Ovary (tissue), 9 donors: ENCODE measurements around the gene ZNF365. TPM values are rescaled to one million over a fixed set of nuclear protein-coding genes. Genes with fewer than 3 reads are reported as not detected.
A peak's percentile ranks its signal among the peaks of the same experiment; 100 is the strongest.

Experiments used
- DNase-seq, 5 donors: peaks; one replicate each; pipeline ENCODE4 v3.0.0-alpha.2; 2019 to 2020
- H3K27ac ChIP-seq, 2 donors: fragments of 200-600 bp; one replicate each; pipeline versions ENCODE4 v1.5.1 to v1.8.0; 2019 to 2022
- H3K27me3 ChIP-seq: fragments of 200-600 bp; one replicate; pipeline ENCODE4 v1.8.0; 2022
- H3K36me3 ChIP-seq: fragments of 200-600 bp; sonication (generic); one replicate; pipeline ENCODE4 v1.5.1; 2019
- H3K4me1 ChIP-seq: one replicate; pipeline ENCODE4 v1.8.1; 2013; ENCODE audit warnings: mild to moderate bottlenecking, moderate library complexity; ENCODE audit not compliant: insufficient read depth
- H3K4me3 ChIP-seq: fragments of 200-600 bp; sonication (generic); one replicate; pipeline ENCODE4 v1.5.1; 2017
- H3K9me3 ChIP-seq, 2 donors: fragments of 200-600 bp in 1 of 2; sonication (generic) in 1 of 2; one replicate each; pipeline versions ENCODE4 v1.5.1 to v1.8.1; 2013 to 2019; ENCODE audit warnings: mild to moderate bottlenecking in 1 of 2, moderate library complexity in 1 of 2
- EP300 ChIP-seq: sonication (generic); formaldehyde crosslinking; IDR thresholded peaks from one replicate; pipeline ENCODE4 v1.6.1; 2017; ENCODE audit warnings: antibody characterized with exemption
- POLR2A ChIP-seq: fragments of 450-650 bp; IDR thresholded peaks from one replicate; pipeline ENCODE4 v1.6.1; 2017; ENCODE audit warnings: antibody characterized with exemption, mild to moderate bottlenecking, moderate library complexity
- WGBS, 3 donors: extraction: QIAGEN DNeasy Blood & Tissue Kit in 1 of 3; methylation state at CpG; one replicate each; pipeline versions ENCODE4 v1.1.5 to v1.1.7; 2013 to 2017; 5-methylcytosine and 5-hydroxymethylcytosine counted together
- intact Hi-C, 4 donors: fragments of 100-400 bp; cut with DNase I; formaldehyde crosslinking; loops; one replicate each; pipeline versions ENCODE4 v1.11.0 to v1.15.1; 2022 to 2023
- polyA plus RNA-seq, 2 donors: library from polyadenylated mRNA; stranded (reverse); fragments of 200-250 nt in 1 of 2; fragments of 350-450 nt in 1 of 2; fragmentation: Illumina TruSeq in 1 of 2; extraction: RNeasy Lipid Tissue Mini Kit (QIAGEN cat#74804) in 1 of 2; gene quantifications; one replicate each; pipeline ENCODE4 v1.2.3, GENCODE V29; 2013 to 2014
- total RNA-seq, 7 donors: library from RNA; depleted of rRNA in 2 of 7; stranded (reverse); fragments of >200 nt in 2 of 7; fragmentation: NEBNext Ultra II Directional in 3 of 7; extraction: Animal tissue kit (Norgen Biotek cat#: 25700) in 3 of 7; gene quantifications; one replicate each; pipeline versions ENCODE4 v1.1.0 to v1.2.4, GENCODE V29; 2016 to 2023
- TF ChIP-seq, protein P1 (sequence below), 3 donors: fragments of 450-650 bp in 2 of 3; fragments of 200-600 bp in 1 of 3; IDR thresholded peaks; one replicate each; pipeline versions ENCODE4 v1.5.1 to v1.8.0; 2016 to 2022; ENCODE audit warnings: antibody characterized with exemption in 3 of 3, mild to moderate bottlenecking in 1 of 3
- donor health status: DM: no; HTN: no; CAD: no; lungs with moderate emphysema.
- donor health status: DM: no; HTN: no; CAD: no.
- donor health status: Bipolar disorder and iron deficiency.
- donor health status: DM: yes; HTN: yes; CAD: no.
- donor health status: DM: no; HTN: no; CAD: no.
- donor health status: DM: yes; HTN: yes; CAD: no.

Gene ZNF365
- total and polyA plus RNA-seq, 9 donors: 0.16 to 1.6 (median 0.45) TPM

DNA sequence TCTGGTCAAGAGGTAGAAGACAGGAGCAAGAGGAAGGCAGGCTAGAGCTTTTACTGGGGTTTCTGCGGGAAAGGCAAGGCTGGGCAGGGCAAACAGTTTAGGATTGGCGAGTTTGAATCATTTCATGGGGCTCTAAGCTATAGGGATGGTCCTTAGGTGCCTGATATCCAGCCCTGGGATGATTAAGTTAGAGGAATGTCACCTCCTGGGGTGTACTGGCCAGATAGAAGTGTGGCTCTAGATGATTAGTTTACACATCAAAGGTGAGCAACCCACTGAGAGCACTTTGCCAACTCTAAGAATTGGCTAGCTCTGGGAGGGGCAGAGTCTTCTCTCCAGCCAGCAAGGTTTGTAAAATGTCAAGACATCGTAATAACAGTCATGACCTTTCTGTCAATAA, 52.4 kb downstream of the ZNF365 start:
- TF ChIP-seq, protein P1, sequence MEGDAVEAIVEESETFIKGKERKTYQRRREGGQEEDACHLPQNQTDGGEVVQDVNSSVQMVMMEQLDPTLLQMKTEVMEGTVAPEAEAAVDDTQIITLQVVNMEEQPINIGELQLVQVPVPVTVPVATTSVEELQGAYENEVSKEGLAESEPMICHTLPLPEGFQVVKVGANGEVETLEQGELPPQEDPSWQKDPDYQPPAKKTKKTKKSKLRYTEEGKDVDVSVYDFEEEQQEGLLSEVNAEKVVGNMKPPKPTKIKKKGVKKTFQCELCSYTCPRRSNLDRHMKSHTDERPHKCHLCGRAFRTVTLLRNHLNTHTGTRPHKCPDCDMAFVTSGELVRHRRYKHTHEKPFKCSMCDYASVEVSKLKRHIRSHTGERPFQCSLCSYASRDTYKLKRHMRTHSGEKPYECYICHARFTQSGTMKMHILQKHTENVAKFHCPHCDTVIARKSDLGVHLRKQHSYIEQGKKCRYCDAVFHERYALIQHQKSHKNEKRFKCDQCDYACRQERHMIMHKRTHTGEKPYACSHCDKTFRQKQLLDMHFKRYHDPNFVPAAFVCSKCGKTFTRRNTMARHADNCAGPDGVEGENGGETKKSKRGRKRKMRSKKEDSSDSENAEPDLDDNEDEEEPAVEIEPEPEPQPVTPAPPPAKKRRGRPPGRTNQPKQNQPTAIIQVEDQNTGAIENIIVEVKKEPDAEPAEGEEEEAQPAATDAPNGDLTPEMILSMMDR (IDR thresholded peaks at IDR 0.05): no peak
- no peak for TF ChIP-seq EP300
- no peak for TF ChIP-seq POLR2A
- intact Hi-C loops: no loop called here
- Histone ChIP-seq H3K27me3 (no peaks in the 10 kb centered on the region), H3K27ac (no peak overlapping the region), H3K4me3 (no peak overlapping the region), H3K4me1 (no peaks in the 10 kb centered on the region), H3K36me3 (no peaks in the 10 kb centered on the region), H3K9me3 (no peaks in the 10 kb centered on the region)
- WGBS, 3 donors: 68 to 77% (median 71%) methylated on average over 3 of the region's 3 CpGs
- no peak for DNase-seq

DNA sequence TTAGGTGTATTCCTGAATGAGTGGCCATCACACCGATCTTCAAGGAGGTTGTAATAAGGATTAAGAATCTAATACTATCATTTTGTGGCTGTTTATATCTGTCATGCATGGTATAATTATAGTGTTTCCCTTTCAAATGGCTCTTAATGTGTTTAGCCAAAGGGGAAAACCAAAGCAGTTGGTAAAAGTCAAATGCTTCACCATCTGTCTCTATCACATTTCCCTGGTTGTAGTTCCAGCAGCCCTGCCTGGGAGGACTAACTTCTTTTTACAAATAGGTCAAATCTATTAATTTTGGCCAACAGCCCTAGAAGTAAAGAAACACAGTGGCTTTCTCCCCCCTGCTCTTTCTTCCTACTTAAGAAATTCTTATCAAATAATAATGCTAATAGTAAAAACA, 56.7 kb downstream of the ZNF365 start:
- DNase-seq: no peak
- Histone ChIP-seq H3K27ac (no peak overlapping the region), H3K27me3 (no peaks in the 10 kb centered on the region), H3K36me3 (no peaks in the 10 kb centered on the region), H3K4me1 (no peaks in the 10 kb centered on the region), H3K9me3 (no peaks in the 10 kb centered on the region), H3K4me3 (no peak overlapping the region)
- intact Hi-C loops: no loop called here
- TF ChIP-seq, protein P1 (IDR thresholded peaks at IDR 0.05): no peak
- TF ChIP-seq POLR2A: no peak
- TF ChIP-seq EP300: no peak
- WGBS, 3 donors: 95 to 100% (median 96%) methylated on average over 1 of the region's 1 CpG

DNA sequence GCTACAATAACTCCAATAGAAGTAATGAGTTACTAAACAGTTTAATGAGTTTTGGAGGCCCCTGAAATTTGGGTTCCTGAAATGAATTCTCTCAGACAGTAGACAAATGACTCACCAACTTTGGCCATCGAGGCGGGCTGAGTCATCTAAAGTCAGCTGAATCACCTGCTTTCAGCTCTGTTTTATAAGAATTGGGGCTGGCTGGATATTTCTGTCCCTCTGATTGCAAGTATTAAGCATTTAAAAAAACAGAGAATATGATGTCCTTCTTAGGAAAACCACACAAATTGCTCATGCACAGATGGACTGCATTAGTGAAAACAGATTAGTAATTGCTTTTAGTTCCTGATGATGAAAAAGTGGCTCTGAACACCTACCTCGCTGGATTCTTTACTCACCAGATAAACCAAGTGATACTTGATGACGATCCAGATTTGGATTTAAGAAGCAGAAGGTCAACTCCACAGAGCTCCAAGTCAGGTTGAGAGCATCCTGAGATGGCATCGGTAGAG, 59.1 kb downstream of the ZNF365 start:
- H3K27ac ChIP-seq: no peak overlapping the region
- WGBS, 3 donors: 35 to 40% (median 39%) methylated on average over 5 of the region's 5 CpGs
- no peaks in the 10 kb centered on the region for H3K4me1 ChIP-seq
- no peaks in the 10 kb centered on the region for H3K9me3 ChIP-seq
- H3K4me3 ChIP-seq: no peak overlapping the region
- no peak for TF ChIP-seq EP300
- no peak for TF ChIP-seq POLR2A
- TF ChIP-seq, protein P1 (IDR thresholded peaks at IDR 0.05): no peak
- H3K27me3 ChIP-seq: no peaks in the 10 kb centered on the region
- intact Hi-C loops: no loop called here
- H3K36me3 ChIP-seq: no peaks in the 10 kb centered on the region
- peak in 4 of 5 donors; percentile 15 to 57 (median 34) for DNase-seq

DNA sequence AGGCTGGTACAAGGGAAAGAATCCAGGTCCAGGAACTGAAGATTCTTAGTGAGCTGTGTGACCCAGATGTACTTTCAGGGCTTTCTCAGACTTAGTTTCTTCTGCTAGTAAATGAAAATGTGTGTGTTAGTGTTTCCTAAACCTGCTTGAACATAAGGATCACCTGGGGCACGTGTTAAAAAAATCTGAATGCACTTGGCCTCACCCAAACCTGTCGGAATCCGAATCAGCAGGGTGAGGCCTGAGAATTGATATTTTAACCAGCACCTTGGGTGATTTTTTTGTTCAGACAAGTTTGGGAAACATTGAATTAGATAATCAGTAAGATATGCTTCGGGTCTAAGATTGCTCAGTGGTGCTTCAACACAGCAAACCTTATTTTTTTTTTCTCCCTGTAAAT, 59.7 kb downstream of the ZNF365 start:
- no peaks in the 10 kb centered on the region for H3K36me3 ChIP-seq
- intact Hi-C loops: no loop called here
- no peak for TF ChIP-seq EP300
- TF ChIP-seq, protein P1 (IDR thresholded peaks at IDR 0.05): no peak
- no peak for TF ChIP-seq POLR2A
- H3K4me3 ChIP-seq: no peak overlapping the region
- H3K27ac ChIP-seq: no peak overlapping the region
- H3K27me3 ChIP-seq: no peaks in the 10 kb centered on the region
- no peaks in the 10 kb centered on the region for H3K9me3 ChIP-seq
- H3K4me1 ChIP-seq: no peaks in the 10 kb centered on the region
- no peak for DNase-seq
- 91 to 96% (median 91%) methylated on average over 4 of the region's 4 CpGs for WGBS, 3 donors
